NB4 (cell line): ENCODE data around the gene CLASP1.

Experiments used
- DNase-seq: peaks from one replicate; pipeline ENCODE4 v3.0.0; 2010; ENCODE audit warnings: low read depth
- H3K4me3 ChIP-seq: one replicate; pipeline ENCODE4 v1.5.1; 2011; ENCODE audit warnings: mild to moderate bottlenecking, low read depth, low read length, moderate library complexity
- CTCF ChIP-seq: IDR thresholded peaks from one replicate; pipeline ENCODE4 v1.5.1; 2012; ENCODE audit warnings: low read depth, low read length
- MAX ChIP-seq: IDR thresholded peaks from 2 replicates; pipeline ENCODE4 v1.6.1; 2011; ENCODE audit warnings: low read depth, low read length
- MYC ChIP-seq: IDR thresholded peaks from 2 replicates; pipeline ENCODE4 v1.6.1; 2011; ENCODE audit warnings: low read depth, low read length
- POLR2A ChIP-seq: IDR thresholded peaks from 2 replicates; pipeline ENCODE4 v1.6.1; 2011; ENCODE audit warnings: mild to moderate bottlenecking; ENCODE audit not compliant: insufficient read length; ENCODE audit errors: extremely low read depth

Gene CLASP1

GRCh38 chr2:121419081-121419699 is 230.1 kb downstream of the CLASP1 start:
- DNase-seq = no peak
- H3K4me3 ChIP-seq = no peak overlapping the region
- TF ChIP-seq MAX (no peak), MYC (no peak), CTCF (no peak), POLR2A (no peak)

GRCh38 chr2:121418494-121419058 is 230.7 kb downstream of the CLASP1 start:
- DNase-seq = no peak
- TF ChIP-seq MAX (no peak), CTCF (no peak), MYC (no peak), POLR2A (no peak)
- H3K4me3 ChIP-seq = no peak overlapping the region

GRCh38 chr2:121417826-121418225 is 231.4 kb downstream of the CLASP1 start:
- no peak overlapping the region for H3K4me3 ChIP-seq
- DNase-seq = no peak
- no peak for TF ChIP-seq CTCF
- TF ChIP-seq MAX = no peak
- no peak for TF ChIP-seq POLR2A
- no peak for TF ChIP-seq MYC

GRCh38 chr2:121415727-121416126 is 233.5 kb downstream of the CLASP1 start:
- DNase-seq = no peak
- H3K4me3 ChIP-seq = no peak overlapping the region
- TF ChIP-seq MYC (no peak), MAX (no peak), CTCF (no peak), POLR2A (no peak)

- TF ChIP-seq CTCF (no peak), MYC (no peak), POLR2A (no peak), MAX (no peak)
- no peak for DNase-seq
- no peak overlapping the region for H3K4me3 ChIP-seq
These were observed 236.9 kb downstream of the CLASP1 start for GRCh38 chr2:121412349-121412748.
